Uterus (tissue), 4 donors: Measurements from ENCODE around the gene DYNC1LI2. TPM values are rescaled to one million over a fixed set of nuclear protein-coding genes. Genes with fewer than 3 reads are reported as not detected.
"Not testable (repeated sequence)": the region's sequence is repeated elsewhere in the genome, so short reads cannot be mapped to it uniquely, and the experiment has no call there.

Experiments used
- DNase-seq, 2 donors: peaks; one replicate each; pipeline ENCODE4 v3.0.0-alpha.2; 2019 to 2020
- H3K27ac ChIP-seq, 2 donors: fragments of 200-600 bp; sonication (generic); 1 replicate in 1 of 2; 2 replicates in 1 of 2; pipeline ENCODE4 v1.5.1; 2016 to 2018
- H3K27me3 ChIP-seq, 2 donors: fragments of 200-600 bp; sonication (generic); one replicate each; pipeline ENCODE4 v1.5.1; 2018 to 2019; ENCODE audit warnings: control low read depth in 1 of 2
- H3K36me3 ChIP-seq, 2 donors: fragments of 200-600 bp; sonication (generic); one replicate each; pipeline ENCODE4 v1.5.1; 2019; ENCODE audit warnings: control low read depth in 1 of 2
- H3K4me1 ChIP-seq, 2 donors: fragments of 200-600 bp; sonication (generic); one replicate each; pipeline ENCODE4 v1.5.1; 2018 to 2019; ENCODE audit warnings: control low read depth in 1 of 2
- H3K4me3 ChIP-seq, 2 donors: fragments of 200-600 bp; sonication (generic); 1 replicate in 1 of 2; 2 replicates in 1 of 2; pipeline ENCODE4 v1.5.1; 2018 to 2019; ENCODE audit warnings: mild to moderate bottlenecking in 1 of 2
- H3K9me3 ChIP-seq, 2 donors: fragments of 200-600 bp; sonication (generic); one replicate each; pipeline ENCODE4 v1.5.1; 2019; ENCODE audit warnings: control low read depth in 1 of 2
- CTCF ChIP-seq, 4 experiments: fragments of 200-600 bp in 2 of 4; fragments of 450-650 bp in 2 of 4; sonication (generic) in 2 of 4; IDR thresholded peaks; one replicate each; pipeline ENCODE4 v1.5.1; 2016 to 2019; ENCODE audit warnings: antibody characterized with exemption in 4 of 4, mild to moderate bottlenecking in 2 of 4, moderate library complexity in 1 of 4
- POLR2A ChIP-seq, 2 donors: fragments of 450-650 bp; IDR thresholded peaks; one replicate each; pipeline ENCODE4 v1.6.1; 2016; ENCODE audit warnings: antibody characterized with exemption in 2 of 2, mild to moderate bottlenecking in 1 of 2, moderate library complexity in 1 of 2
- intact Hi-C: fragments of 100-400 bp; cut with DNase I; formaldehyde crosslinking; loops from one replicate; pipeline ENCODE4 v1.15.1; 2023; ENCODE audit warnings: low total_unique reads
- total RNA-seq, 4 donors: library from RNA; depleted of rRNA in 3 of 4; stranded (reverse); fragments of >200 nt in 3 of 4; gene quantifications; one replicate each; pipeline versions ENCODE4 v1.1.0 to v1.2.4, GENCODE V29; 2014 to 2023
- donor health status: DM: yes; HTN: yes; CAD: no.

DYNC1LI2 gene
- total RNA-seq, 4 donors from 2014 or later, result 109 to 279 (median 151) TPM

GRCh38 chr16:66690106-66690847 is 61.1 kb downstream of the DYNC1LI2 start:
- TF ChIP-seq POLR2A (IDR thresholded peaks at IDR 0.05) (no peak), CTCF (IDR thresholded peaks at IDR 0.05) (no peak)
- Histone ChIP-seq H3K27me3 (no peaks in the 10 kb centered on the region), H3K4me1 (peaks cover 0 to 3% of the 10 kb centered on the region in 2 donors), H3K4me3 (no peak overlapping the region), H3K27ac (no peak overlapping the region), H3K9me3 (no peaks in the 10 kb centered on the region), H3K36me3 (no peaks in the 10 kb centered on the region)
- intact Hi-C loops, result no loop called here
- DNase-seq, result no peak

GRCh38 chr16:66689282-66689681 is 62.1 kb downstream of the DYNC1LI2 start:
- Histone ChIP-seq H3K27ac (no peak overlapping the region), H3K9me3 (no peaks in the 10 kb centered on the region)
- intact Hi-C loops, result no loop called here

GRCh38 chr16:66687906-66688625 is 63.3 kb downstream of the DYNC1LI2 start:
- TF ChIP-seq POLR2A (IDR thresholded peaks at IDR 0.05), result no peak
- no peak for TF ChIP-seq CTCF (IDR thresholded peaks at IDR 0.05)
- no peak overlapping the region for H3K4me3 ChIP-seq
- no peaks in the 10 kb centered on the region for H3K9me3 ChIP-seq
- no peak for DNase-seq
- intact Hi-C loops, result no loop called here
- no peaks in the 10 kb centered on the region for H3K27me3 ChIP-seq
- H3K4me1 ChIP-seq, result no peaks in the 10 kb centered on the region
- H3K27ac ChIP-seq, result no peak overlapping the region
- no peaks in the 10 kb centered on the region for H3K36me3 ChIP-seq

More at GRCh38 chr16:66689282-66689681, 62.1 kb downstream of the DYNC1LI2 start:
- H3K27me3 ChIP-seq, result no peaks in the 10 kb centered on the region
- TF ChIP-seq POLR2A (IDR thresholded peaks at IDR 0.05) (no peak), CTCF (IDR thresholded peaks at IDR 0.05) (no peak)
- no peak for DNase-seq
- H3K4me1 ChIP-seq, result no peaks in the 10 kb centered on the region
- no peak overlapping the region for H3K4me3 ChIP-seq
- no peaks in the 10 kb centered on the region for H3K36me3 ChIP-seq

DNA sequence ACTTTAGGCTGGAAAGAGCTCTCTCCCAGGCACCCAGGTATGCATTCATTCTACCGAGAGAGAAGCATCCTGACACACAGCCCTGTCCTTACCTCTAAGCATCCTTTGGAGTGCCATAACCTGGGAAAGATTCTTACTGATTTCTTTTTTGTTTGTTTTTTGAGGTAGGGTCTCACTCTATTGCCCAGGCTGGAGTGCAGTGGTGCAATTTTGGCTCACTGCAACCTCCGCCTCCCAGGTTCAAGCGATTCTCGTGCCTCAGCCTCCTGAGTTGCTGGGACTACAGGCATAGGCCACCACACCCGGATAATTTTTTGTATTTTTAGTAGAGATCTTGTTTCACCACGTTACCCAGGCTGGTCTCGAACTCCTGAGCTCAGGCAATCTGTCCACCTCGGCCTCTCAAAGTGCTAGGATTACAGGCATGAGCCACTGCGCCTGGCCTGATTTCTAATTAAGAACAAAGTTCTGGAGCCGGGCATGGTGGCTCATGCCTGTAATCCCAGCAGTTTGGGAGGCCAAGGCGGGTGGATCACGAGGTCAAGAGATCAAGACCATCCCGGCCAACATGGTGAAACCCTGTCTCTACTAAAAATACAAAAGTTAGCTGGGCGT is 65.8 kb downstream of the DYNC1LI2 start:
- DNase-seq, H3K36me3 ChIP-seq, H3K4me1 ChIP-seq, H3K27me3 ChIP-seq, H3K9me3 ChIP-seq, H3K4me3 ChIP-seq, intact Hi-C loops, H3K27ac ChIP-seq: not testable (repeated sequence)

DNA sequence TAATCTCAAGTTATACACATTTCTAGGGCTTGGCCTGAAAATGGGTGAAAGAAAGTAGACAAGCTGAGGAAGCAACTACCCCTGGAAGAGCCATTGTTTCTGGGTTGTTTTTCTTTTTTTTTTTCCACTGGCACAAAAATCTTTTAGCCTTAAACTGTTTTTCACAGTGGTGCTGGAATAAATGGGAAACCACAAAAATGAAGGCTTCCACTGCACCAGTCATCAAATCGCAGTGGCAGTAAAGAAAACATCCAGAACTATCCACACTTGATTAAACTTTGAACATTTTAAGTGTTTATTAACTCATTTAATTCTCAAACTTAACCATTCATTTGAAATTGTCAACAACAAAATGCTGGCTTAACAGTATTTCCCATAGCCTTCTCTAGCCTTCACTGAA is 69.1 kb downstream of the DYNC1LI2 start:
- Histone ChIP-seq H3K4me1 (no peaks in the 10 kb centered on the region), H3K4me3 (no peak overlapping the region), H3K27ac (no peak overlapping the region), H3K27me3 (no peaks in the 10 kb centered on the region), H3K36me3 (no peaks in the 10 kb centered on the region), H3K9me3 (no peaks in the 10 kb centered on the region)
- TF ChIP-seq CTCF (IDR thresholded peaks at IDR 0.05), result no peak
- TF ChIP-seq POLR2A (IDR thresholded peaks at IDR 0.05), result no peak
- intact Hi-C loops, result no loop called here
- no peak for DNase-seq
